HG02588 (cell line): Measurements from ENCODE around the gene HNRNPH3.

Source experiments
- ATAC-seq: cut with Tn5 transposase; IDR thresholded peaks from one replicate; pipeline ENCODE4 v1.9.1; 2021; ENCODE audit warnings: mild to moderate bottlenecking, moderate library complexity; ENCODE audit not compliant: unreplicated experiment

The HNRNPH3 gene

DNA sequence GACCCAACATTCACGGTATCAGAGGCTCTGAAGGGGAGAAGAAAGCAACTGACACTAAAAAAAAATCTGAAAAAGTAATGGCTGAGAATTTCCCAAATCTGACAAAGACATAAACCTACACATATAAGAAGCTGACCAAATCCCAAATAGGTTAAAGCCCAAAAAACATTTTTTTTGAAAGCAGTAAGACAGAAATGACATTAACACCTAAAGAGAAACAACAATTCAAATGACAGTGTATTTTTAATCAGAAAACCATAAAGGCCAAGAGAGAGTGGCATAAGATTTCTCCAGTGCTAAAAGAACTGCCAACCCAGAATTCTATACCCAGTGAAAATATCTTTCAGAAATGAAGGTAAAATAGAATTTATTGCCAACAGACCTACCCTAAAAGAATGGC, 39.7 kb downstream of the HNRNPH3 start:
- ATAC-seq, result no peak

DNA sequence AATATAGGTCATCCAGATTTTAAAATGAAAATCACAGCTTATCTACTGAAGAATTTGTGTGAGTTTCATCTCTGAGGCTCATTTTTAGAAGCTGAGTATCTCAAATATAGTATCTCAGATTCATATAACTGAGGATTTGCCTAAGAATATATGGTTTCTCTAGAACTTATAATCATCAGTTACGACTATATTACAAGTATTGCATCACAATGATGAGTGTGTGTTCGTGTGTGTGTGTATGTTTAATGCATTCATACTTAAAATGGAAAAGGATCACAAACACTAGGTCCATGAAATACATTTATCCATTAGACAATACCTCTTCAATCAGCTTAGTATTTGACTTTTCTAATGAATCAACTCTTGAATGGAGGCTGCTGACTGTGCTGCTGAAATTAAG, 53.9 kb downstream of the HNRNPH3 start:
- no peak for ATAC-seq
